Transverse colon (tissue), 3 donors: ENCODE data around the gene FFAR3.

ENCODE experiments used
- POLR2A ChIP-seq: fragments of 450-650 bp; IDR thresholded peaks from one replicate; pipeline ENCODE4 v1.6.1; 2016; ENCODE audit warnings: antibody characterized with exemption, mild to moderate bottlenecking, moderate library complexity
- TF ChIP-seq, protein P1 (sequence below), 5 experiments: fragments of 200-600 bp in 3 of 5; fragments of 450-650 bp in 2 of 5; sonication (generic) in 3 of 5; IDR thresholded peaks; 1 replicate in 2 of 5; 2 replicates in 3 of 5; pipeline ENCODE4 v1.5.1; 2016 to 2017; ENCODE audit warnings: antibody characterized with exemption in 5 of 5, inconsistent platforms in 3 of 5, mild to moderate bottlenecking in 2 of 5, moderate library complexity in 1 of 5

DNA sequence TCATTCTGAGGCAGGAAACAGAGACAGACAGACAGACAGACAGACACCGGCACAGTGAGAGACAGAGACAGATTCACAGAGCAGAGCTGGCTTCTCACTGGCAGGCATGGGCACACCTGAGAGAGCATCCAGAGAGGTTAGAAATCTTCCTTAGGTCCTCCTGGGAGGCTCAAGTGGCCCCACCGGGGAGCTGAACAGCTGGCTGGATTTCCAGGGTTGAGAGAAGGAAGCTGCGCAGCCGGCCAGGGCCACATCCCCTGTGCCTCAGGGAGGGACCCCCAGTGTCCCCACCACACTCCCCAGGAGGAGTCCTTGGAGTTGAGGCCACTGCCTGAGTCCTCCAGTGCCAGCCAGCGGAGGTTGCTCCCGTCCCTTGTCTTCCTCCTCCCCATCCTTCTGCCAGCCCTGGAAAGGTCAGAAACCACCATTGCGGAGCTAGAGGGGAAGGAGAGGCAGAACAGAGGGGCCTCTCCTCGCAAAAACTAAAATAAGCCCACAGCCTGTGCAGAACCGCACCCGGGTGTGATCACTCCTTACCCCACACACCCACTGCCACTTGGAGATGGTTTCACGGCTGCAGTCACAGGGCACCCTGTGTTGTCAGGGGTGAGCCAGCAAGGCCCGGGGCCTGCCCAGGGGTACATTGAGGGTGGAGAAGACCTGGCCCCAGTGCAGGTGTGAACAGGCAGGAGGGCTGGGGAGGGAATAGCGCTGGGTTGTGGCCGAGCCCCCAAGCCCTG lies 4.2 kb downstream of the FFAR3 start:
- TF ChIP-seq, protein P1, sequence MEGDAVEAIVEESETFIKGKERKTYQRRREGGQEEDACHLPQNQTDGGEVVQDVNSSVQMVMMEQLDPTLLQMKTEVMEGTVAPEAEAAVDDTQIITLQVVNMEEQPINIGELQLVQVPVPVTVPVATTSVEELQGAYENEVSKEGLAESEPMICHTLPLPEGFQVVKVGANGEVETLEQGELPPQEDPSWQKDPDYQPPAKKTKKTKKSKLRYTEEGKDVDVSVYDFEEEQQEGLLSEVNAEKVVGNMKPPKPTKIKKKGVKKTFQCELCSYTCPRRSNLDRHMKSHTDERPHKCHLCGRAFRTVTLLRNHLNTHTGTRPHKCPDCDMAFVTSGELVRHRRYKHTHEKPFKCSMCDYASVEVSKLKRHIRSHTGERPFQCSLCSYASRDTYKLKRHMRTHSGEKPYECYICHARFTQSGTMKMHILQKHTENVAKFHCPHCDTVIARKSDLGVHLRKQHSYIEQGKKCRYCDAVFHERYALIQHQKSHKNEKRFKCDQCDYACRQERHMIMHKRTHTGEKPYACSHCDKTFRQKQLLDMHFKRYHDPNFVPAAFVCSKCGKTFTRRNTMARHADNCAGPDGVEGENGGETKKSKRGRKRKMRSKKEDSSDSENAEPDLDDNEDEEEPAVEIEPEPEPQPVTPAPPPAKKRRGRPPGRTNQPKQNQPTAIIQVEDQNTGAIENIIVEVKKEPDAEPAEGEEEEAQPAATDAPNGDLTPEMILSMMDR (IDR thresholded peaks at IDR 0.05): no peak
- TF ChIP-seq POLR2A: no peak
